Stimulated activated CD4-positive, alpha-beta T cell treated with anti-CD3 and anti-CD28 coated beads, Interleukin-15, amount 100 ng/mL, for 48 hours (primary cell): ENCODE results near the gene KRTAP4-3.
"Not testable (repeated sequence)": the region's sequence is repeated elsewhere in the genome, so short reads cannot be mapped to it uniquely, and the experiment has no call there.

Experiments used
- DNase-seq, 2 donors: peaks; one replicate each; pipeline ENCODE4 v3.0.0-alpha.2; 2020; ENCODE audit warnings: low read depth in 2 of 2

Gene KRTAP4-3

DNA sequence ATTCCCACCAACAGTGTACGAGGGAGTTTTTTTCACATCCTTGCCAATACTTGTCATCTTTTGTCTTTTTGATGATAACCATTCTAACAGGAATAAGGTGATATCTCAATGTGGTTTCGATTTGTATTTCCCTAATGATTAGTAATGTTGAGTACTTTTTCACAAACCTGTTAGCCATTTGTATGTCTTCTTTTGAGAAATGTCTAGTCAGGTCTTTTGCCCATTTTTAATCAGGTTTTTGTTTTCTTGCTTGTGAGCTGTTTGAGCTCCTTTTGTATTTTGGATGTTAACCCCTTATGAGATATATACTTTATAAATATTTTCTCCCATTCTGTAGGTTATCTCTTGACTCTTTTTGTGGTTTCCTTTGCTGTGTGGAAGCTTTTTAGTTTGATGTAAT, 16.5 kb downstream of the KRTAP4-3 start:
- DNase-seq: no peak

DNA sequence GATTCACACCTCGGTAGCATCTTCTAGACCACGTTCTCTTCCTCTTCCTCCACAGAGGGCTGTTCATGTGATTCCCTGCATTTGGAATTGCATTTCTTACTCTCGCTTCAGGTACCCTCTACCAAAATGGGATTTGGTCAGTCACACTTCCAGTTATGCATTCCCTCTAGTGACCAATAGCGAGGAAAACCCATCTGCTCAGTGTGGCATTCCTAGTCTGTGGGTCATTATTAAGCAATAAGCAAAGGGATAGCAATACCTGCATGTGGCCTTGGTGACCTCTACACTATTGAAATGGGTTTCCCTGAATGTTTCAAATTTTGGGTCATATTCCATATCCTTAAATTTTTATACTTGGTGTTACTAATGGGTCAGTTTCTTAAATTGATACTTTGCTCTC, 18.0 kb downstream of the KRTAP4-3 start:
- DNase-seq: no peak

DNA sequence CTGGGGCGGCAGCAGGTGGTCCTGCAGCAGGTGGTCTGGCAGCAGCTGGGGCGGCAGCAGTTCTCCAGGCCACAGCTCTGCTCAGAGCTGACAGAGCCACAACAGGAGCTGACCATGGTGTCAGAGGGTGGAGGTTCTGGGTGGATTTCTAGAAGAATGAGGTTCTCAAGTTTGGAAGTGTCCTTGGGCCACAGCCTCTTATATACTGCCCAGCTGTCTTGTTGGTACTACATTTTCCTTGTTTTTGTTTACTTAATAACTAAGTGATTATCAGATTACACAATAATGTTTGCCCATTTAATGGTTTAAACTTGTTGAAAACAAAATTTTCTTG, 18.4 kb downstream of the KRTAP4-3 start, which contains the start of gene KRTAP4-5:
TSS of gene KRTAP4-5 (minus strand) at position 174 of the 334 bp plus-strand sequence. CDS start at position 116, 58 bp downstream.
- DNase-seq: no peak

DNA sequence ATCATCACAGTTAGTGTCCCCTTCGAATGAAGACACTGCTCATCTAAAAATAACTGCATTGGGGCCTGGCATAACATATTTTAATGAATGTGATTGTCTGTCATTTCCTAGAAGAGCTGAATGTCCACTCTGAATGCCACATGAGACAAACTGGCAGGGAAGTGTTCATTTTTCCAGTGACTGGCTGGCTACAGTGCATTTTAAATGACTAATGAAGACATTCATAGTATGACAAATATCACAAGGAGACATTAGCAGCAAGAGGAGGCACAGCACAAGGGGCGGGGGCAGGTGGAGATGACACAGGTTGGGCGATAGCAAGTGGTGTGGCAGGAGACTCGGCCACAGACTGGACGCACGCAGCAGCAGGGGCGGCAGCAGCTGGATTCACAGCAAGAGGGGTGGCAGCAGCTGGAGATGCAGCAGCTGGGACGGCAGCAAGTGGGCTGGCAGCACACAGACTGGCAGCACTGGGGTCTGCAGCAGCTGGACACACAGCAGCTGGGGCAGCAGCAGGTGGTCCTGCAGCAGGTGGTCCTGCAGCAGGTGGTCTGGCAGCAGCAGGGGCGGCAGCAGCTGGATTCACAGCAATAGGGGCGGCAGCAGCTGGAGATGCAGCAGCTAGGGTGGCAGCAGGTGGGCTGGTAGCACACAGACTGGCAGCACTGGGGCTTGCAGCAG, 18.9 kb downstream of the KRTAP4-3 start:
- DNase-seq: not testable (repeated sequence)

DNA sequence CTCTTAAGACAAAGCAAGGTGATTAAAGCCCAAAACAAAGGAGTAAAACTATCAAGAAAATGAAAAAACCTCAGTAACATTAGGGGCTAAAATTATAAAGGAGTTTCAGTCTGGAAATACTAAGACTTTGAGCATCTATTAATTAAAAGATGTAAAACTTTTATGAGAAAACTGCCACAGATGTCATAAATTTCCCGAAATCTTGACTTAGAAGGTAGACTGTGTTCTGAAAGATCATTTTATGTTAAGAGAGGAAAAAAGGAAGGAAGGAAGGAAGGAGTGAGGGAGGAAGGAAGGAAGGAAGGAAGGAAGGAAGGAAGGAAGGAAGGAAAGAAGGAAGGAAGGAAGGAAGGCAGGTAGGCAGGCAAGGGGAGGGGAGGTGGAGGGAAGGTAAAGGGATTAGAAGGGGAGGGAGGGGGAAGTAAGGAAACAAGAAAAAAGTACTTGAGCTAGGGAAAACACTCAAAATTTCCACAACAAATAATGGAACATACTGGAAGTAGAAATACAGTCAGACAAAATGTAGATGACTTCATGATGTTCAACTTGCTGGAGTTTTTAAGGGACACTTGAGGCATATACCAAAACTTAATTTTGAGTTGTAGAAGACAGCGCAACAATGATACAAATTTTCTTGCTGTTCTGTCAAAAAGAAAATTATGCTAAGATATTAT, 20.4 kb downstream of the KRTAP4-3 start:
- no peak for DNase-seq

DNA sequence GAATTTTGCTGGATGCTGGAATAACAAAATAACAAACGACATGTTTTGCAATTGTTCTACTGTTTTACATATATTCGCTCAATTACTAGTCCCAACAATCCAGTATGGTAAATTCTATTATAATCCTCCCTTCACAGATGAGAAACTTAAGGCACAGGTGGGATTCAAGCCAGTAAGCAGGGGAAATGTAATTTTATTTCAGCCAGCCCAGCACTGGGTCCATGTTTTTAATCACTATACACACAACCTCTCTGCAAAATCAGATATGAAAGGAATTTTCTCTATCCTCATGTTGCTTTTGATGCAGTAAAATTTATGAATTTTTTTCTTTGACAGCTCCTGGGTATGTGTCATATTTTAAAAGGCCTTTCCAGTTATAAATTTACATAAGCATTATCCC, 22.8 kb downstream of the KRTAP4-3 start:
- DNase-seq: no peak

DNA sequence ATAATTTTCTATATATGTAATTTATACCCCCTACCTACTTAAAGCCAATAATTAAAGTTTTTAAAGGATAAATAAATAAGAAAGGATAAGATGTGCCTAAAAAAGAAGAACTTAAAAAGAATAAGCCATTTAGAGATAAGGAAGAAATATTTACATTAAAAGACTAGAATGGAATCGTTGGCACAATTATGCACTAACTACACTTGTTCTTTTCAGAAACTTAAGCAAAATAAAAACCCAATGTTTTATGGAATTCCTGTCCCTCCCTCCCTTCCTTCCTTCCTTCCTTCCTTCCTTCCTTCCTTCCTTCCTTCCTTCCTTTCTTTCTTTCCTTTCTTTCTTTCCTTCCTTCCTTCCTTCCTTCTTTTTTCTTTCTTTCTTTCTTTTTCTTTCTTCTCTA, 23.2 kb downstream of the KRTAP4-3 start:
- DNase-seq: no peak

DNA sequence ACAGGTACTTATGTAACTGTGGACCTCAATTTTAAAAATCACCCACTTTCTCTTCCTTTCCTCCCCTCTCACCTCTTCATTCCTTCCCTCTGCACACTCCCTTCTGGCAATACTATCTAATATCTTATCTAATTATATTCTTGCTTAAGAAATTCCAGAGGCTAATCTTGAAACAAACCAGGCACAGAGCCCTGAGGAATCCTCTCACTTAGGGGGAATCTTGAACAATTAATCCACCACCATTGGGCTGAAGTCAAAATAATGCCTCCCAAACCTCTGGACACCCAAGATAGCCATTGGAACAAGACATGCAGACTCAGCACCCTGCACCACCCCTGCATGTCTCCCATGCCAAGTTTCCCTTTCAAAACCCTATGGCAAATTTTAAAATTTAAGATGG, 26.7 kb downstream of the KRTAP4-3 start:
- DNase-seq: no peak

DNA sequence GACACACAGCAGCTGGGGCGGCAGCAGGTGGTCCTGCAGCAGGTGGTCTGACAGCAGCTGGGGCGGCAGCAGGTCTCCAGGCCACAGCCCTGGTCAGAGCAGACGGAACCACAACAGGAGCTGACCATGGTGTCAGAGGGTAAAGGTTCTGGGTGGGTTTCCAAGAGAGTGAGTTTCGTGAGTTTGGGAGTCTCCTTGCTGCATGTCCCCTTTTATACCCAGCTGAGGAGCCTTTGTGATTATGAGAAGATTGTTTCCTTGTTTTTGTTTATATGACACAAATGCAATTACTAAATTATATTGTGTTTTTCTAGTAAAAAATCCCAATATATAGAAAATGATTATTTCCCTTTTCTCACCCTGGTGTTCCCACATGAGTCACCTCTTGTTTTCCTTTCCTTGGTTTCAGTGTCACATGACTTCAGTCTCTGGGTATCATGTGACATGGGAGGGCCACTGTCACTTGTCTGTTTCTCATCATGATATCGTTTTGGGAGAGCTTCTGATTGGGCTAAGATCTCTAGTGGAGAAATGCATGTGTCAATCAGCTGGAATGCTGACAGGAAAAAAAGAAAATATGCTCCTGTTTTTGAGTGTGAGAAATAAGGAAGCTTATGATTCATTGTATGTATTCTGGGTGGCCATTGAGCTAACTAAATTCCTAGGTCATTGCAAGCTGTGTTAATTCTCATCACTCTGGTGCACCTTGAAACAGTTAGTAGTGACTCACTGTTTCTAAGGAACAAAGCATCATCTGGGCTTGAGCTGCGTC, 27.5 kb downstream of the KRTAP4-3 start, which contains the start of gene KRTAP4-6:
TSS of gene KRTAP4-6 (minus strand) at position 185 of the 772 bp plus-strand sequence. CDS start at position 128, 57 bp downstream.
- DNase-seq: no peak

DNA sequence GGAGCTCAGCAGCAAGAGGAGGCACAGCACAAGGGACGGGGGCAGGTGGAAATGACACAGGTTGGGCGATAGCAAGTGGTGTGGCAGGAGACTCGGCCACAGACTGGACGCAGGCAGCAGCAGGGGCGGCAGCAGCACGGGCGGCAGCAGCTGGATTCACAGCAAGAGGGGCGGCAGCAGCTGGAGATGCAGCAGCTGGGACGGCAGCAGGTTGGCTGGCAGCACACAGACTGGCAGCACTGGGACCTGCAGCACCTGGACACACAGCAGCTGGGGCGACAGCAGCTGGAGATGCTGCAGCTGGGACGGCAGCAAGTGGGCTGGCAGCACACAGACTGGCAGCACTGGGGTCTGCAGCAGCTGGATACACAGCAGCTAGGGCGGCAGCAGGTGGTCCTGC, 28.2 kb downstream of the KRTAP4-3 start:
- DNase-seq: not testable (repeated sequence)

DNA sequence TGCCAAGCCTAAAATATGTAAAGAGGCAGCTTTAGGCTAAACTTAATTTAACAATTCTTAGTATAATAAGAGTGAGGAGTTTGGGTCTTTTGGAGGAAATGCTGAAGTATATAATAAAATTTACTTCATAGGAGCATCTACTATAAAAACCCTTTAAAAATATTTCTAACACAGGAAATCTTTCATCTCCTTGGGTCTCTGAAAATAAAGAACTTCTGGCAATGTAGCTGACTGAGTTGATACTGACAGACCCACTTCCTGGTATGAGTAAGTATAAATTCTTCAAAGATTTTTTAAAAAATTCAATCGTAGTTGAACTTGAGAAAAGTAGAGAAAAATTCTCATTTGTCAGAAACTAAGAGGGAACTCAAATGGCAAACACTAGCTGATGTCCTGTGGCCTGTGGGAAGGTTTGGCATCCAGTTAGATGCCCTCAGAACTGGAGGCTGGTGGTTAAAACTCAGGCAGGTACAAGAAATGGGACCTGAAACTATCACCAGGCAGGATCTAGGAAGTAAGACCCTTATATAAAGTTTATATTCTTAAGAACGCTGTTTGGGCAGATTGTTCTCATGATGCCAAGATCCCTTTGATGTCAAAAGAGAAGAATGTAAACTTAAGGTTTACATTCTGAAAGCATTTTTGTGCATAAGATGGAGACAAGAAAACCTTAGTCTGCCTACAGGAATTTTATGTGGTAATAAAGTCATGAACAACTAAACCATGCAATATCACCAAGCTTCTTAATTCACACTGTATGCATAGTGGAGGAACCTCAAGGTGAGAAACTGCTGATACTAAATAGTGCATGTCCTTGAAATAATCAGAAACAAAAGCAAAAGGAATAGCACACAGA, 33.9 kb downstream of the KRTAP4-3 start:
- no peak for DNase-seq

DNA sequence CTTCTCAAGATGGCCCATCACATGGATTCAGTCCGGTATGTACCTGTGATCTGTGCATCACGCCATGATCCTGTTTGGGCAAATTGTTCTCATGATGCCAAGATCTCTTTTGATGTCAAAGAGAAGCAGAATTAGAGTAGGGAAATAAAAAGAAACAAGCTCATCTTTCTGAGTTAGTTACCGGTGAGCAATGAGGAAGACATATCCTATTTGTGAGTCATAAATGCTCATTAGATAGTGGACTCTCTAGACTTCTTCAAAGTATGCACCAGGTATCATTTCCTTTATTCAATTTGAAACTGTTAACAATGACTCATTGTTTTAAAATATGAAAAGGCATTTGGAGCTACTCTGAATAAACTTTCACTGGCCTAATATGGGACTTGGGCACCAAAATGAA, 36.0 kb downstream of the KRTAP4-3 start:
- no peak for DNase-seq

DNA sequence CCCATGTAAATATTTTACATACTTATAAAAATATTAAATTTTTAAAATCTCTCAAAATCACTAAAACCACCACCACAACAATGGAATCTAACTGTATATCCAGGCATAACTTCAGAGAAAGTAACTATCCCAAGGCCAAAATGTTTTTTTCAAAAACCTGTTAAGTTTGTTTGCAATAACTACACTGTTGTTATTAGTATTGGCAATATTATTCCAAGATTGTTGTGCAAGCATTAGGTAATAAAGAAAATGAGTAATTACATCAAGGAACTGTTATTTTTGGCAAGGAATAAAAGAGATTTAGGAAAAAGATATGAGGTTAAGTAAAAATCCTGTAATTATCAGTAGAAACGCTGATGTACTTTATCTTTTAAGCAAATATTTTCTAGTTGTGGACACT, 40.6 kb downstream of the KRTAP4-3 start:
- DNase-seq: no peak

DNA sequence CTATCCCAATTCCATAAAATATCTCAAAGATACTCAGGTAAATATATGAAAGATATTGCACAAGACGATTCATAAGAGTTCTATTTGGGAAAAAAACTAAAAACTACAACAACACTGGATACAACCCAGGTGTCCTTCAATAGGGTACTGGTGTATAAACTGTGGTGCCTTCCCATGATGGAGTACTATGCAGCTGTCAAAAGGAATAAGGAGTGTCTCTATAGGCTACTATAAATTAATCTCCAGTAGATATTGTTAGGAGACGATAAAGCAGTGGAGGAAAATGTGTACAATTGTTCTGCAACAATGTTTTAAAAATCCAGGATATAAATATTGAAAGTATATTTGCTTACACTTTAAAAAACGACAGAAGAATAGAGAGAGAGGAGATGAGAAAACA, 41.6 kb downstream of the KRTAP4-3 start:
- DNase-seq: no peak

DNA sequence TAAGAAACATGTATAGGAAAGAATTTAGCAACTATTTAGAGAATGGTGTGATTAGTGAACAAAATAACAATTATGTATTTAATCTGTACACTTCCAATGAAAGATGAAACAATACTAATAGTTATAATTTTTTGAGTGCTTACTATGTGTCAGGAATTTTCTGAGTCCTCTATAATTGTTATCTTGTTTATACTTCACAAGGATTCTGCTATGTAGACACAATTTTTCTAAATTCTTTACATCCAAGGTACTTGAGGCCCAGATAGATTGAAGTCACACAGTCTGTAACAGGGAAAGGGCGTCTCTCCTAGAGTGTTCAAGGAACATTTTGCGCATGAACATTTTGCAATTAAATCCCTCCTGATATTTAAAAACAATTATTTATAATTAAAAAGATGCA, 43.0 kb downstream of the KRTAP4-3 start:
- no peak for DNase-seq

DNA sequence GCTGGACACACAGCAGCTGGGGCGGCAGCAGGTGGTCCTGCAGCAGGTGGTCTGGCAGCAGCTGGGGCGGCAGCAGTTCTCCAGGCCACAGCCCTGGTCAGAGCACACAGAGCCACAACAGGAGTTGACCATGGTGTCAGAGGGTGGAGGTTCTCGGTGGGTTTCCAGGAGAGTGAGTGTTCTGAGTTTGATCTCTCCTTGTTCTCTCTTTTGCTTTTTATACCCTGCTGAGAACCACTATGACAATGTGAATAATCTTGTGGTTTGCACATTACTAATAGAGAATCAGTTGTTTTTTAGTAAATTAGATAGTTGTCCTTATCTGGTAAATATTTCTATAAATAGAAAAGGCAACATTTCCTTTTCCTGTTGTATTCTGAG, 44.0 kb downstream of the KRTAP4-3 start, which contains the start of gene KRTAP4-12:
TSS of gene KRTAP4-12 (minus strand) at position 192 of the 381 bp plus-strand sequence. CDS start at position 132, 60 bp downstream.
- not testable (repeated sequence) for DNase-seq

DNA sequence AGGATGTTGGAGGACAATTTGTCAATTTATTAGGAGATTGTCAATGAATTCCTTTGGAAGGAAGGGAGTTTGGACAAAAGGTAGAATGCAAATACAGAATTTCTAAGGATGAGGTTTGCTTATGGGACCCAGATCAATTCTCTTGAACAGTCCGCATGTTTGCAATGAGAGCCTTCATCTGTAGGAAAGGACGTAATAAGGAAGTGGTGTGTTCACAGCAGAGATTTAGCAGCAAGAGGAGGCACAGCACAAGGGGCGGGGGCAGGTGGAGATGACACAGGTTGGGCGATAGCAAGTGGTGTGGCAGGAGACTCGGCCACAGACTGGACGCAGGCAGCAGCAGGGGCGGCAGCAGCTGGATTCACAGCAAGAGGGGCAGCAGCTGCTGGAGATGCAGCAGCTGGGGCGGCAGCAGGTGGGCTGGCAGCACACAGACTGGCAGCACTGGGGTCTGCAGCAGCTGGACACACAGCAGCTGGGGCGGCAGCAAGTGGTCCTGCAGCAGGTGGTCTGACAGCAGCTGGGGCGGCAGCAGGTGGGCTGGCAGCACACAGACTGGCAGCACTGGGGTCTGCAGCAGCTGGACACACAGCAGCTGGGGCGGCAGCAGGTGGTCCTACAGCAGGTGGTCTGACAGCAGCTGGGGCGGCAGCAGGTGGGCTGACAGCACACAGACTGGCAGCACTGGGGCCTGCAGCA, 44.6 kb downstream of the KRTAP4-3 start:
- DNase-seq: not testable (repeated sequence)

DNA sequence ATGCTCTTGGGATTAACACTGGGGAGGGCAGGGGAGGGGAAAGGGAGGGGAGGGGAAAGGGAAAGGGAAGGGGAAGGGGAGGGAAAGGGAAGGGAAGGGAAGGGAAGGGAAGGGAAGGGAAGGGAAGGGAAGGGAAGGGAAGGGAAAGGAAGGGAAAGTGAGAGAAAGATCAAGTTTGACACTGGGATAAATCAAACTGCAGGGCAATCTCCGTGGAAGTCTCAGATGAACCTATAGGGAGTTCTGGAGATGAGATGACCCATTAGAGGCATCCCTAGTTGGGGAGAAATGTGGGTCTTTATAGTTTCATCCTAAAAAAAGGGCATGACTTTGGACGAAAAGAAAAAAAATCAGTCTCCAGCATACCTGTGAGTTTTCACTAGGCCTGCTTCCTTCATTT, 46.3 kb downstream of the KRTAP4-3 start:
- DNase-seq: no peak

DNA sequence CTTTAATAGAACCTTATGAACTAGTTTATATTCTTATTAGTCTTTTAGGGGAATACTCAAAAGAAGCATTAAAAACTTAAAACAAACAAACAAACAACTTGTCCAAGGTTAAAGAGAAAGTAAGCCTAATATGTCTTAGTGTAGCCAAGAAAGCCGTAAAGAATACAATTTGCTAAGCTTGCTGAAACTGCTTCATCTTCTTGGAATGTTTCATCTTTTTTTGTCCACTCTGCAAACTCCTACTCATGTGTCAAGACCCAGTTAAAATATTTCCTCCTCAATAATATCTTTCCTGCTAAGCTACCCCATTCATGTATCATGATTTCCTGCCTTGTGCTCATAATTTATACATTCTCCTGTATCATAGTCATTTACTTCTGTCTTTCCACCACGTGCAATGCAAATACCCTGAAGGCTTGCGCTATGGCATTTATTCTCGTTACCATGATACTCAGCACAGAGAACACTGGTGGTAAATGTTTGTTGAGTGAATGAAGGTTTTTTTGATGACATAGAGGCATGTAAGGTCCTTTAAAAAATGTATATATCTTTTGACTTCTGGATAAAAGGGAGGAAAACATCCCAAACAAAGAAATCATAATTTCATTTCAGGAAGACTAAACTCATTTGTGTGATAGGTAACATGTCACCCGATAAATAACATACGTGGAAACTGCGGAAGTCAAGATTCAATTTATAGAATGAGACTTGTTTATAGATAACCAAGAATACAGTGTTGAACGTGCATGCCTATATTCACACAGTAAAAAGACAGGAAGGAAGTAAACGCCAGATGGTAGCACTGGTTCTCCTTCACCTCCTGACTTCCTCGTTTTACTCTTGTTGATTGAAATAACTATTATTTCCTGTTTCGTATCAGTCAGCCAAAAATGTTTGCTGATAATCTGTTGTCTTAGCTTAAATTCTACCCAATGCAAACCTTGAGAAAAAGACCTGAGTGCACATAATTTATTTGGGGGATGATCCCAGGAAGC, 48.0 kb downstream of the KRTAP4-3 start:
- DNase-seq: not testable (repeated sequence)

DNA sequence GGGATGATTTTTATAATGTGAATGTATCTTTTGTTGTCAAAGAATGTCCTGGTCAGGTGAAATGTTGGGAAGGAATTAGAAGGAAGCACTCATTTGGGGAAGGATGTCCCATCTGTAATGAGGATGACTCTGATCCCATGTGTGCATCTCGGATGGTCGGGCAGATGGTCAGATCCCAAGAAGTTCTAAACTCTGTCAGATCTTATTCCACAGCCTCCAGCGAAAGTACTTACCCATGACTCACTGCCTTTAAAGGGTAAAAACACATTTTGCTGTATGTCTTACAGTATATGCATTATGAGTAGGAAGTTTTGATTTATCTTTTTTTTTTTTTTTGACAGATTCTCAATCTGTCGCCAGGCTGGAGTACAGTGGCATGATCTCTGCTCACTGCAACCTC, 49.3 kb downstream of the KRTAP4-3 start:
- no peak for DNase-seq
